Astrocyte of the cerebellum (primary cell): ENCODE data around the gene ADM.

ENCODE experiments used
- DNase-seq: peaks from one replicate; pipeline ENCODE4 v3.0.0-alpha.2; 2011; ENCODE audit warnings: low read depth
- H3K4me3 ChIP-seq: 2 replicates; pipeline ENCODE4 v1.5.1; 2011; ENCODE audit warnings: mild to moderate bottlenecking, low read depth, low read length, moderate library complexity
- CTCF ChIP-seq: IDR thresholded peaks from 2 replicates; pipeline ENCODE4 v1.5.1; 2012; ENCODE audit warnings: low read length, low read depth, moderate library complexity, mild to moderate bottlenecking; ENCODE audit errors: missing control alignments
- in situ Hi-C: cut with HindIII; loops from 2 replicates; pipeline ENCODE4 v1.10.0; 2017; ENCODE audit warnings: low sequenced_read_pairs

The ADM gene

GRCh38 chr11:10288881-10289764 lies 15.8 kb upstream of the ADM start:
- DNase-seq = no peak
- TF ChIP-seq CTCF = no peak
- H3K4me3 ChIP-seq = no peak overlapping the region
- in situ Hi-C loops = no loop called here

- no peak overlapping the region for H3K4me3 ChIP-seq
- in situ Hi-C loops = no loop called here
- no peak for TF ChIP-seq CTCF
- no peak for DNase-seq
These were observed 15.0 kb upstream of the ADM start for GRCh38 chr11:10289765-10290380.

- no peak for DNase-seq
- H3K4me3 ChIP-seq = no peak overlapping the region
- in situ Hi-C loops = no loop called here
- TF ChIP-seq CTCF = no peak
These were observed 12.9 kb upstream of the ADM start for GRCh38 chr11:10291801-10292638.

- H3K4me3 ChIP-seq = peak within 1 kb of the TSS; percentile 72
- no peak for TF ChIP-seq CTCF
- in situ Hi-C loops = no loop called here
- DNase-seq = no peak
These were observed 11.2 kb upstream of the ADM start, which contains the start of gene SBF2 for GRCh38 chr11:10293423-10294289. Gene SBF2, minus strand, starts transcription at chr11:10294219. Its CDS starts 150 bp downstream, at chr11:10294069.

- no peak for TF ChIP-seq CTCF
- in situ Hi-C loops = no loop called here
- H3K4me3 ChIP-seq = peak overlapping the region; percentile 72
These were observed 10.5 kb upstream of the ADM start for GRCh38 chr11:10294290-10294953.

More at GRCh38 chr11:10294290-10294953, 10.5 kb upstream of the ADM start:
- no peak for DNase-seq
